AG09309 (cell line): ENCODE results near the gene CPNE7.
"Not testable (repeated sequence)": the region's sequence is repeated elsewhere in the genome, so short reads cannot be mapped to it uniquely, and the experiment has no call there.

Experiments used
- DNase-seq: peaks from one replicate; pipeline ENCODE4 v3.0.0-alpha.2; 2010; ENCODE audit warnings: low read depth
- H3K4me3 ChIP-seq: 2 replicates; pipeline ENCODE4 v1.5.1; 2011; ENCODE audit warnings: mild to moderate bottlenecking, low read depth, low read length, moderate library complexity; ENCODE audit not compliant: control insufficient read depth
- CTCF ChIP-seq: IDR thresholded peaks from 2 replicates; pipeline ENCODE4 v1.5.1; 2011; ENCODE audit warnings: mild to moderate bottlenecking, low read depth, low read length, inconsistent platforms; ENCODE audit not compliant: insufficient read depth, control insufficient read depth; ENCODE audit errors: missing control alignments

The CPNE7 gene

DNA sequence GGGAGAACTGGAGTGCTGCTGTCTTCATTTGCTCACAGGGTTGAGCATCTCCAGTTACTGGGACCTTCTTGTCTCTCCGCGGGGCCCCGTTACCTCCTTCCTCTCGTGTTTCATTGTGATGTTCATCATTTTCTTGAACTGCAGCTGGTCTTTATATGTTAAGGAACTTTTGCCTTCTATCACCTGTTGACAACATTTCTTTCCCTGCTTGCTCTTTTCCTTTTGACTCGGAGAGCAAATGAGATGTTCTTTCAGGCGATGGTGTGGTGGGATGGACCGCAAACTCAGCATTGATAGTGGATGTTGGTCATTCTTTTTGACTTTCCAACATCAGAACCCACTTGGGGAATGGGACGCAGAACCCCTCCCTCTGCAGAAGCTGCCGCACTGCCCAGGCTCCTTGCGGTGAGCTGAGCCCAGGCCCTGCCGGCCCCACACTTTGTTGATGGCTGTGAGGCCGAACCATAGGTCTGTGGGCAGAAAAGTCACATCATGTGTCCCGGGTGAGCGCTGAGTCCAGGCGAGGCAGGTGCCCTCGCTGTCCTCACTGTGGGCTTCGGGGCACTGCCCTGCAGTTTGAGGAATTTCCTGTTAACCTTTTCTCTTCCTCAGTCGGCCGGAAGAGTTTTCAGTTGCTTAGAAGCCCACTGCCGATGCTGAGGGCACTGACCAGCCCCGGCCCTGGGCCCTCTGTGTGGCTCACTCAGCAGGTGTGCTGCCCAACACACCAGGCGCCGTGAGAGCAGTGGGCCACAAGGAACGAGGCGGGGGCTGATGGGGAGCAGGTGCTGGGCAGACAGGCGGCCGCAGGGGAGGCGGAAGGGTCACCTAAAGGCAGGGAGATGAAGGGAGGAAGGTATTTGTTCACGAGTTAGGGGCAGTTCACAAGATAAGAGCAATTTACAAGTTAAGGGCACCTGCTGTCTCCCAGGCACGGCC is 7.6 kb upstream of the CPNE7 start:
- no peak overlapping the region for H3K4me3 ChIP-seq
- no peak for DNase-seq
- TF ChIP-seq CTCF: no peak

- TF ChIP-seq CTCF: no peak
- H3K4me3 ChIP-seq: no peak overlapping the region
- DNase-seq: no peak
Measured at GRCh38 chr16:89569506-89570341, 5.8 kb upstream of the CPNE7 start.

DNA sequence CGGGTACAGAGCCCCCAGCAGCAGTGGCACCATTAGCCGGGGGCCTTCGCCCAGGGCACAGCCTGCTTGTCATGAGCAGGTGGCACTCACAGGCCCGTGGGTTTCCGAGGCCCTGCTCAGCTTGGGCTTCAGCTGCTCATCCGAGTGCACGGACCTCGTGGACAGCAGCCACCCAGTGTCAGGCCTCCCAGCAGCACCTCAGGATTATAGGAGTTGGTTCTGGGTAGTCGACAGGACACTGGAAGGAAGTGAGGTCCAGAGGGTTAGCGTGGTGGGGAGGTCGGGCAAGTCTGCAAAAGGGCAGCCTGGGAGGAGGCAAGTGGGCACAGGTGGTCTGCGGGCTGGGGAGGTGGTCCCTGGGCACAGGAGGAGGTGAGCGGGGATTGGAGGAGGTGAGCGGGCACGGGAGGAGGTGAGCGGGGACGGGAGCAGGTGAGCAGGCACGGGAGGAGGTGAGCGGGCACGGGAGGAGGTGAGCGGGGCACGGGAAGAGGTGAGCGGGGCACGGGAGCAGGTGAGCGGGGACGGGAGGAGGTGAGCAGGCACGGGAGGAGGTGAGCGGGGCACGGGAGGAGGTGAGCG is 5.1 kb upstream of the CPNE7 start:
- DNase-seq: no peak
- no peak for TF ChIP-seq CTCF
- H3K4me3 ChIP-seq: no peak overlapping the region

GRCh38 chr16:89570983-89571598 is 4.5 kb upstream of the CPNE7 start:
- not testable (repeated sequence) for DNase-seq, H3K4me3 ChIP-seq

DNA sequence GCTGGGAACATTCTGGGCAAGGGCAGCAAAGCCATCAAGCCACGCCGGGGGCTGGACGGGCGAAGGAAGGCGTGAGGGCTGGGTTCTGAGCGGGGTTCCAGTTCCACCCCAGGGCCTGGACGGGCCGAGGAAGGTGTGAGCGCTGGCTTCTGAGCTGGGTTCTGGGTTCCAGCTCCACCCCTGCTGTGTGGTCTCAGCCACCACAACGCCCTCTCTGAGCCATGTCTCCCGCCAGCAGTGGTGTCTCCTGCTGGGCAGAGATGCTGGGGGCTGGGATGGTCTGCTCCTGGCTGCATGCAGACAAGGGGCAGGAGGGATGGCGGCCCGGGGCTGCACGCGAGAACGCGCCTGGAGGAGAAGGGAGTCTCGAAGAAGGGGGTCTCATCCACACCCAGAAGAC is 3.9 kb upstream of the CPNE7 start:
- no peak for TF ChIP-seq CTCF
- H3K4me3 ChIP-seq: no peak overlapping the region
- DNase-seq: no peak

DNA sequence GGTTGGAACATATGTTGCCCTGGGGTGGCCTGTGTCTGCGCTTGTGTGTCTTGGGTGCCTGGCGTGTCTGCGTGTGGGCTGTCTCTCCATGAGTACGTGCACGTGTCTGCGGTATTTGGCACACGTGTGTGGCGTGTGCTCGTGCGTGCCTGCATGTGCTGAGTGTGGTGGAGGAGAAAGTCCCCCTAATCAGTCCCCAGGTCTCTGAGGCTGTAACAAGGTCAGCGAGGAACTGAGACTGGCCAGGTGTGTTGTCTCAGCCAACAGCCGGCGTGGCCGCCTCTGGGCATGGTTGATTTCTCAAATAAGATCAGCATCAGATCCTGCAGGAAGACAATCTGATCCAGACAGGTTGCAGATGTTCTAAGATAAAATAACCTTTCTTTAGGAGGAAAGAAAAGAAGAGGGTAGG is 3.5 kb upstream of the CPNE7 start:
- TF ChIP-seq CTCF: no peak
- DNase-seq: no peak

More for the DNA sequence above, 3.5 kb upstream of the CPNE7 start:
- H3K4me3 ChIP-seq: no peak overlapping the region
